Lung (tissue), 12 donors: Measurements from ENCODE around the gene FOXN3. TPM values are rescaled to one million over a fixed set of nuclear protein-coding genes. Genes with fewer than 3 reads are reported as not detected.

Experiments
- ATAC-seq: fragments of 200-7000 bp; cut with Tn5 transposase; one replicate; pipeline ENCODE4 v1.9.1; 2020; ENCODE audit warnings: moderate number of reproducible peaks; ENCODE audit not compliant: insufficient read depth, low FRiP score
- DNase-seq, 3 donors: peaks; one replicate each; pipeline ENCODE4 v3.0.0-alpha.2; 2013 to 2017
- H3K27ac ChIP-seq, 2 donors: one replicate each; pipeline ENCODE4 v1.5.1; 2013; ENCODE audit warnings: mild to moderate bottlenecking in 2 of 2, moderate library complexity in 2 of 2, control low read depth in 1 of 2, inconsistent platforms in 1 of 2, low read depth in 1 of 2, low read length in 1 of 2
- H3K27me3 ChIP-seq, 3 donors: one replicate each; pipeline ENCODE4 v1.5.1; 2013; ENCODE audit warnings: low read length in 2 of 3; ENCODE audit not compliant: control insufficient read depth in 3 of 3, insufficient read depth in 3 of 3
- H3K36me3 ChIP-seq, 4 donors: one replicate each; pipeline ENCODE4 v1.5.1; 2013; ENCODE audit warnings: low read length in 4 of 4, mild to moderate bottlenecking in 1 of 4, moderate library complexity in 1 of 4; ENCODE audit not compliant: control insufficient read depth in 4 of 4, insufficient read depth in 4 of 4
- H3K4me1 ChIP-seq, 5 donors: one replicate each; pipeline ENCODE4 v1.5.1; 2013; ENCODE audit warnings: low read length in 5 of 5, mild to moderate bottlenecking in 2 of 5, moderate library complexity in 1 of 5; ENCODE audit not compliant: control insufficient read depth in 5 of 5, insufficient read depth in 5 of 5
- H3K4me3 ChIP-seq: one replicate; pipeline ENCODE4 v1.5.1; 2013; ENCODE audit warnings: mild to moderate bottlenecking, control low read depth, moderate library complexity
- H3K9ac ChIP-seq, 2 donors: one replicate each; pipeline ENCODE4 v1.5.1; 2013; ENCODE audit warnings: low read length in 2 of 2, control low read depth in 1 of 2; ENCODE audit not compliant: insufficient read depth in 1 of 2
- H3K9me3 ChIP-seq, 4 donors: one replicate each; pipeline ENCODE4 v1.5.1; 2013; ENCODE audit warnings: low read length in 3 of 4, mild to moderate bottlenecking in 1 of 4, moderate library complexity in 1 of 4; ENCODE audit not compliant: control insufficient read depth in 4 of 4, insufficient read depth in 3 of 4
- WGBS, 2 donors: extraction: QIAGEN DNeasy Blood & Tissue Kit; methylation state at CpG; one replicate each; pipeline ENCODE4 v1.1.7; 2013; 5-methylcytosine and 5-hydroxymethylcytosine counted together
- polyA plus RNA-seq, 2 donors: library from polyadenylated mRNA; stranded (reverse); fragments of 200-250 nt; gene quantifications; one replicate each; pipeline ENCODE4 v1.2.1, GENCODE V29; 2013
- total RNA-seq, 2 donors: library from RNA; depleted of rRNA in 1 of 2; stranded (reverse); fragments of >200 nt in 1 of 2; gene quantifications; one replicate each; pipeline ENCODE4 v1.2.1, GENCODE V29; 2014 to 2021
- TF ChIP-seq, protein P1 (sequence below): IDR thresholded peaks from 2 replicates; pipeline ENCODE4 v1.5.1; 2012; ENCODE audit warnings: mild to moderate bottlenecking; ENCODE audit errors: control extremely low read depth, extremely low read depth
- donor health status: control.
- donor health status: control.
- donor health status: Bipolar disorder and iron deficiency.
- donor health status: healthy.
- donor health status: DM: yes; HTN: yes; CAD: no.

The FOXN3 gene
- total and polyA plus RNA-seq, 4 donors, result 12.7 to 69.7 (median 34.9) TPM

DNA sequence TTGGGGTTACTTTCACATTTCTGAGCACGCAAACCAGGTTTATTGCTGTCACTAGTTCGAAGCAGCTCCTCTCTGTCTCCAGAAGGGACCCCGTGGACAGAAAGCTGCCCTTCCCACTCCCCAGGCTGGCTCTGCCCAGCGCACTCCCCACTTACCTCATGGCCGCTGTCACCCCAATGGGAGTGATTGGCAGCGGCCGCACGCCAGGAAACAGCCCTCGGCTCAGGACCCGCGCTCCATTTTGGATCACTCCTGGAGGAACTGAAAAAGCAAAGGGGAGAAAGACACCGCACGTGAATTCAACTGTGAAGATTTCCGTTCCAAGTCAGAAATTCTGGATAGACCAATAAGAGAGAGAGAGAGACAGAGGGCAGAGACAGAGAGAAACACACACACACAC, 236.5 kb downstream of the FOXN3 start:
- TF ChIP-seq, protein P1, sequence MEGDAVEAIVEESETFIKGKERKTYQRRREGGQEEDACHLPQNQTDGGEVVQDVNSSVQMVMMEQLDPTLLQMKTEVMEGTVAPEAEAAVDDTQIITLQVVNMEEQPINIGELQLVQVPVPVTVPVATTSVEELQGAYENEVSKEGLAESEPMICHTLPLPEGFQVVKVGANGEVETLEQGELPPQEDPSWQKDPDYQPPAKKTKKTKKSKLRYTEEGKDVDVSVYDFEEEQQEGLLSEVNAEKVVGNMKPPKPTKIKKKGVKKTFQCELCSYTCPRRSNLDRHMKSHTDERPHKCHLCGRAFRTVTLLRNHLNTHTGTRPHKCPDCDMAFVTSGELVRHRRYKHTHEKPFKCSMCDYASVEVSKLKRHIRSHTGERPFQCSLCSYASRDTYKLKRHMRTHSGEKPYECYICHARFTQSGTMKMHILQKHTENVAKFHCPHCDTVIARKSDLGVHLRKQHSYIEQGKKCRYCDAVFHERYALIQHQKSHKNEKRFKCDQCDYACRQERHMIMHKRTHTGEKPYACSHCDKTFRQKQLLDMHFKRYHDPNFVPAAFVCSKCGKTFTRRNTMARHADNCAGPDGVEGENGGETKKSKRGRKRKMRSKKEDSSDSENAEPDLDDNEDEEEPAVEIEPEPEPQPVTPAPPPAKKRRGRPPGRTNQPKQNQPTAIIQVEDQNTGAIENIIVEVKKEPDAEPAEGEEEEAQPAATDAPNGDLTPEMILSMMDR, result no peak
- Histone ChIP-seq H3K36me3 (peaks cover 0 to 6% (median 2%) of the 10 kb centered on the region in 4 donors), H3K4me1 (peaks cover 9 to 31% (median 17%) of the 10 kb centered on the region in 5 donors), H3K27ac (no peak overlapping the region), H3K27me3 (no peaks in the 10 kb centered on the region), H3K4me3 (no peak overlapping the region), H3K9ac (no peak overlapping the region), H3K9me3 (no peaks in the 10 kb centered on the region)
- ATAC-seq (no peak), DNase-seq (no peak)
- WGBS, 2 donors, result 94 to 97% methylated on average over 14 of the region's 14 CpGs

GRCh38 chr14:89179891-89180404, 237.1 kb downstream of the FOXN3 start:
- TF ChIP-seq, protein P1, result no peak
- no peak overlapping the region for H3K9ac ChIP-seq
- H3K4me3 ChIP-seq, result no peak overlapping the region
- WGBS, 2 donors, result 92 to 95% methylated on average over 13 of the region's 13 CpGs
- H3K27me3 ChIP-seq, result no peaks in the 10 kb centered on the region
- peaks cover 9 to 28% (median 12%) of the 10 kb centered on the region in 5 donors for H3K4me1 ChIP-seq
- H3K9me3 ChIP-seq, result no peaks in the 10 kb centered on the region
- H3K27ac ChIP-seq, result no peak overlapping the region
- ATAC-seq (no peak), DNase-seq (no peak)
- H3K36me3 ChIP-seq, result peaks cover 0 to 7% (median 3%) of the 10 kb centered on the region in 4 donors

DNA sequence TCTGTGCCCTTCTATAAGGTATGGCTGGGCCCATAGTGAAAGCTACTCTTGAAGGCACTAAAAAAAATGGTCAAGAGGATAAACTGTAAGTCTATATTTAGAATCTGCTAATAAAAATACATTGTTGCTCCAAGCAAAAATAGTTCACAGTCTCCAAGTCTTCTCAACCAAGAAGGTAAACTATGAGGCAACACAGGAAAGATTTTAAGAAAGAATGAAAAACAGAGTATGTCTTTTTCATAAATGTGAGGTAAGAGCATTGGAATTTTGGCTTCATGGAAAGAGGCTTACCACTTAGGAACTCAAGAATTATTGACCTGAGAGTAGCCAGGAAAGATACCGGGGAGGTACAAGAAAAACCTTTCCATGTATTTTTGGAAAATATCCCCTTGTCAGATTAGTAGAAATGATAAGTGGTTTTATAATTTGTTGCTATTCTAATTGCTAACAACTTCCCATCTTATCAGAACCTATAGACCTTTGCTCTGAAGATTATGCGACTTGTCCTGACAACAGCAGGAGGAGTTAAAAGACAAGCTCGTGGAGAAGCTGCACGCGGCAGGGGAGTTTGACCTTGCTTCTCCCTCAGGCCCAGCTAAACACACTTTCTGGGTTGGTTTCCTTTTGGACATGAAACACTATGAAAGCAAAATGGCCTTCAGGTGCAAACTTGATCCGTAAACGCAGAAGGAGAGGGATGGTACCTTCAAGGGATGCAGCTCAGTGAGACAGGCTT, 238.1 kb downstream of the FOXN3 start:
- DNase-seq (no peak), ATAC-seq (no peak)
- H3K9me3 ChIP-seq, result no peaks in the 10 kb centered on the region
- no peak overlapping the region for H3K27ac ChIP-seq
- no peaks in the 10 kb centered on the region for H3K27me3 ChIP-seq
- no peak overlapping the region for H3K9ac ChIP-seq
- H3K36me3 ChIP-seq, result peaks cover 0 to 7% (median 3%) of the 10 kb centered on the region in 4 donors
- H3K4me1 ChIP-seq, result peaks cover 2 to 20% (median 11%) of the 10 kb centered on the region in 5 donors
- no peak overlapping the region for H3K4me3 ChIP-seq
- TF ChIP-seq, protein P1, result no peak
- WGBS, 2 donors, result 82 to 93% methylated on average over 7 of the region's 7 CpGs
